OCI-LY1 (cell line): Measurements from ENCODE around the gene DHX32.
"Not testable (repeated sequence)": the region's sequence is repeated elsewhere in the genome, so short reads cannot be mapped to it uniquely, and the experiment has no call there.

Experiments used
- CTCF ChIP-seq: fragments of 200-600 bp; sonication (generic), shearing (Covaris generic); IDR thresholded peaks from 2 replicates; pipeline ENCODE4 v1.5.1; 2017; ENCODE audit warnings: mild to moderate bottlenecking, antibody characterized with exemption, low read length, moderate library complexity, mixed read lengths
- EZH2 ChIP-seq: fragments of 200-600 bp; sonication (generic), shearing (Covaris generic); IDR thresholded peaks from 2 replicates; pipeline ENCODE4 v1.8.0; 2017; ENCODE audit warnings: borderline replicate concordance, mixed run types, mild to moderate bottlenecking, antibody characterized with exemption, low read length, moderate library complexity, mixed read lengths

- not testable (repeated sequence) for TF ChIP-seq CTCF, EZH2
These were observed 22.1 kb upstream of the DHX32 start for GRCh38 chr10:125903135-125903640.
